GM12875 (cell line): ENCODE results near the gene MYOF.

Experiments used
- H3K4me3 ChIP-seq: one replicate; pipeline ENCODE4 v1.5.1; 2011; ENCODE audit warnings: low read depth, low read length, control low read depth
- TF ChIP-seq, protein P1 (sequence below): IDR thresholded peaks from 2 replicates; pipeline ENCODE4 v1.5.1; 2011; ENCODE audit warnings: low read depth, mild to moderate bottlenecking, control low read depth, inconsistent platforms, low read length, moderate library complexity, borderline replicate concordance; ENCODE audit not compliant: insufficient read depth

Gene MYOF

DNA sequence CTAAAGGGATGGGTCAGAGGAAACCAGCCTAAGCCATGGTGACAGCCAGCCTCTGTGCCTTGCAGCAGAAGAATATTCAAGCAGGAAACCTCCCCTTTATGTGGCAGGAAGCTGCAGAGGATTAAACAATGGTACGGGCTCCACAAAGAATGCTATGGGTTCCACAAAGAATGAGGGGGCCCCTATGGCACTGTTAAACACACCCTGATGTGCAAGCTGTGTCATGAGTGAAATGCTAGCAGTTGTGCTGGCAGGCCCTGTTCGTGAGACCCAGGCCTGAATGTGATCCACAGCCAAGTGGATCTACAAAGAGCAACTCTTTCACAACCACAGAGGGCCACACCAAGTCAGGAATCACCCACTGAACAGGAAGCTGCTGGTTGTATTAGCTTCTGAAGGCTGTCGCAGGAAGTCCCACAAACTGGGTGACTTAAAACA is 68.9 kb downstream of the MYOF start:
- H3K4me3 ChIP-seq, result no peak overlapping the region
- TF ChIP-seq, protein P1, sequence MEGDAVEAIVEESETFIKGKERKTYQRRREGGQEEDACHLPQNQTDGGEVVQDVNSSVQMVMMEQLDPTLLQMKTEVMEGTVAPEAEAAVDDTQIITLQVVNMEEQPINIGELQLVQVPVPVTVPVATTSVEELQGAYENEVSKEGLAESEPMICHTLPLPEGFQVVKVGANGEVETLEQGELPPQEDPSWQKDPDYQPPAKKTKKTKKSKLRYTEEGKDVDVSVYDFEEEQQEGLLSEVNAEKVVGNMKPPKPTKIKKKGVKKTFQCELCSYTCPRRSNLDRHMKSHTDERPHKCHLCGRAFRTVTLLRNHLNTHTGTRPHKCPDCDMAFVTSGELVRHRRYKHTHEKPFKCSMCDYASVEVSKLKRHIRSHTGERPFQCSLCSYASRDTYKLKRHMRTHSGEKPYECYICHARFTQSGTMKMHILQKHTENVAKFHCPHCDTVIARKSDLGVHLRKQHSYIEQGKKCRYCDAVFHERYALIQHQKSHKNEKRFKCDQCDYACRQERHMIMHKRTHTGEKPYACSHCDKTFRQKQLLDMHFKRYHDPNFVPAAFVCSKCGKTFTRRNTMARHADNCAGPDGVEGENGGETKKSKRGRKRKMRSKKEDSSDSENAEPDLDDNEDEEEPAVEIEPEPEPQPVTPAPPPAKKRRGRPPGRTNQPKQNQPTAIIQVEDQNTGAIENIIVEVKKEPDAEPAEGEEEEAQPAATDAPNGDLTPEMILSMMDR, result no peak

DNA sequence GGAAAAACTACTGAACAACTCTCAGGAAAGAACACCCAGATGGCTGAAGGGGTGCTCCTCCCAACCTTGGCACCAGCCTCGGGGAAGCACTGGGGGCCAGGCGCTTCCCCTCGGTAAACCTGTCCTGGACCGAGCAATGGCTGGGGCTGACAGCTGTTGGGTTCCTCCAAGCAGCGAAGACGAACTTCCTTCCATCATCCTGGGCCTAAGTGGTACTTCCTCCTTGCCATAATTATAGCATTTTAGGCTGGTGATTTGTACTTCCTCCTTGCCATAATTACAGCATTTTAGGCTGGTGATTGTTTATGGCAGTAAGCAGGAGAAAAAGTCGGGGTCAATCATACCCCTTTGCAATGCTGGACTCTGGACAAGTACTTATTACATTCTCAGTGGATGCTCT is 69.3 kb downstream of the MYOF start:
- H3K4me3 ChIP-seq, result no peak overlapping the region
- TF ChIP-seq, protein P1, result no peak

DNA sequence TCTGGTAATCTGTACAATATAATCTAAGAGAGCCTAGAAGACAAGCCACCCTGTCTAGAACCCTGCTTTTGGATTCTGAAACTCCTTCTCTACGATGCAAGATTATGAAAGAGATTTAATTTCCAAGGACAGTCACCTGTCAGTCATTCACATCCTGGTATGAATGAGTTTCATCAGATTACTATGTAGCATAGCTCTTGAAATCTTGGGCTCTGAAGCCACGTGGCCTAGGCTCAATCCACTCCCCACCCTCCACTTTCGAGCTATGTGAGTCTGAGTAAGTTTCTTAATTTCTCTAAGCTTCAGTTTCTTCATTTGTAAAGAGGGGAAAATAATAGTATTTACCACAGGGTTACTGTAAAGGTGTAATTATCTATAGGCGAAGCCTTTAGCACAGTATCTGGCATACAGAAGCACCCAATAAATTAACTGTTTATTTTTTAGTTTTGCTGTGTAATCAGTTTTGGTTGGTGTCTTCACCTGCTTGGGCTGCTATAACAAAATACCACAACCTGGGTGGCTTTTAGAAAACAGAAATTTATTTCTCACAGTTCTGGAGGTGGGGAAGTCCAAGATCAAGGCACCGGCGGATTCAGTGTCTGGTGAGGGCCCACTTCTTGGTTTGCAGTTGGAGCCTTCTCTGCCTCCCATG is 71.3 kb downstream of the MYOF start:
- TF ChIP-seq, protein P1, result no peak
- no peak overlapping the region for H3K4me3 ChIP-seq

DNA sequence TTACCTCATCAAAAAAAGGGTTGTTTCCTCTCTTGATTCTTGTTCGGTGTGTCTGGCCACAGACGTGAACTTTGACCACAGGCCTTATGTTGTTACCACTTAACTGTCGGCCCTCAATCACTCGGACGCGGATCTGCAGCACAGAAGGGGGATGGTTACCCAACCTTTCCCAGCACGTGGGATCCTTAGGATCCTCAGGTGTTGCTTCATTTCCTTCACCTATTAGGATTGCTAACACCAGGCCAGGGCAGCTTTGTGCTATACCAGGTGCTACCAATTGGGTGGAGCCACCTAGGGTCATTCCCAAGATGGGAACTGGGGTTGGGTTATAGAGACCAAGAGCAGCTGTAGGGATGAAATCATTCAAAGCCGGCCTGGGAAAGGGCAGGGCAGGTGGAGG is 73.4 kb downstream of the MYOF start:
- TF ChIP-seq, protein P1, result no peak
- no peak overlapping the region for H3K4me3 ChIP-seq

DNA sequence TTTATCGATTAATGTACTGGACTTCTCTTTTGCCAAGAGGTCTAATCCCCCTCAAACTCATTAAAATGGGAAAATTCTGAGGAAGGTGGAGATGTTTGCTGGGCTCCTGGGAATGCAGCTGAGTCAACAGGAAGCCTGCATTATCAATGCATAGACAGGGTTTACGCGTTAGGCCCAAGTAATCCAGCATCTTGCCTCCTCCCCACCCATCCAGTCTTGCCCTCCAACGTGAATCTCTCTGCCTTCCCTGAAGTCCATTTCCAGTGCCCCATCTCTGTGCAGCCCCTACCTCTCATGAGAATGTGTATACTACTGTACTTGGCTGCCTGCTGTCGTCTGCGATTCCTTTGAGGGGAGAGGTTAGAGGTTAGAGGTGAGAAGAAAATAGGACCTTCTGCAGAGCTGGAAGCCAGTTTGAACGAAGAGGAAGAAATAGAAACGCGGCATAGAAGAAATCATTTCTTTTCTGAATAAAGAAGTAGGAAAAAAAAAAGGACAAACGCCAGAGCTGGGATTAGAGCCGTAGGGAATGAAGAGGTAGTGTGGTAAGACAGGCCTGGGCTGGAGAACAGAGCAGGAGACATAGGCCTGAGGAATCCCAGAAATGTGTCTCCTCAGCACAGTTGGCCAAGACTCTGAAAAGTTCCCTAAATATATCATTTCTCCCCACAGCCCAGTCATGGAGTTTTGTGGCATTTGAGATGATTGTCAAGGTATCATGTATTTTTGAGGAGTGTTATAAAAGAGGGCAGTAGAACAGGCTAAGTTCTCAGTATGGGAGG is 75.6 kb downstream of the MYOF start:
- TF ChIP-seq, protein P1, result no peak
- no peak overlapping the region for H3K4me3 ChIP-seq

DNA sequence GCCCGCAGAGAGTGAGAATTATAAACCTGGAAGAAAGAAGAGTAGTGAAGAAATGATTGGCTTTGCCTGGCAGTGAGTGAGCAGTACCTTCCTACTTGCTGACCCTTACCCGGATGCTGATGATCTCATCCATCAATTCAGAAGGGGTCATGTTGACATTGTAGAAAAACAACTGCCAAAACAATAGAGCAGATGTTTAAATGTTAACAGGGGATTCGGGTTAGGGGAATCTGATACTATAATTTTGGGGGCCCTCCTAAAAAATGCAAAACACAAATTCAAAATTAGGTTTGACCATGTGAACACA is 78.1 kb downstream of the MYOF start:
- TF ChIP-seq, protein P1, result no peak
- no peak overlapping the region for H3K4me3 ChIP-seq
